Measurements from ENCODE around the gene OGFR. TPM values are rescaled to one million over a fixed set of nuclear protein-coding genes. Genes with fewer than 3 reads are reported as not detected.

OGFR gene
- total RNA-seq, 1 donor from 2014 or later: 96.5 TPM

GRCh38 chr20:62817975-62818591 lies 13.4 kb downstream of the OGFR start:
- FAIRE-seq (no peak), DNase-seq (ENCODE audit: low read depth) (no peak)
- Histone ChIP-seq H3K9ac (ENCODE audit: low read length) (no peak overlapping the region), H3K36me3 (ENCODE audit: insufficient read depth, low read length) (no peaks in the 10 kb centered on the region), H3K79me2 (ENCODE audit: insufficient read depth, low read length) (no peaks in the 10 kb centered on the region), H3K4me3 (ENCODE audit: insufficient read depth, low read depth, low read length) (no peak overlapping the region), H3K4me1 (ENCODE audit: insufficient read depth, low read length) (peaks cover 32% of the 10 kb centered on the region), H3K27ac (ENCODE audit: low read depth, low read length) (no peak overlapping the region), H4K20me1 (ENCODE audit: insufficient read depth, low read length) (peaks cover 13% of the 10 kb centered on the region), H3K9me3 (ENCODE audit: insufficient read depth, low read depth, low read length) (no peaks in the 10 kb centered on the region), H3K4me2 (ENCODE audit: low read length) (peak overlapping the region; percentile 41), H2AFZ (ENCODE audit: low read depth, low read length) (no peak overlapping the region), H3K27me3 (ENCODE audit: insufficient read depth, low read length) (peaks cover 15% of the 10 kb centered on the region)
- no peak overlapping the region for H3K27ac Mint-ChIP-seq (ENCODE audit: unreplicated experiment)
- TF ChIP-seq CTCF (IDR thresholded peaks at IDR 0.05; ENCODE audit: insufficient read depth, low read depth, low read length): no peak
- TF ChIP-seq EZH2 (IDR thresholded peaks at IDR 0.05; ENCODE audit: insufficient read depth, low read length): no peak
- H3K9me3 Mint-ChIP-seq (ENCODE audit: unreplicated experiment): no peaks in the 10 kb centered on the region
- peaks cover 20% of the 10 kb centered on the region for H3K4me1 Mint-ChIP-seq (ENCODE audit: low read depth, unreplicated experiment)
- peaks cover 2% of the 10 kb centered on the region for H3K27me3 Mint-ChIP-seq (ENCODE audit: low read depth, unreplicated experiment)
- no peaks in the 10 kb centered on the region for H3K36me3 Mint-ChIP-seq (ENCODE audit: low read depth, unreplicated experiment)
- peak overlapping the region; percentile 50 for H3K4me3 Mint-ChIP-seq (ENCODE audit: unreplicated experiment)

- TF ChIP-seq EZH2 (IDR thresholded peaks at IDR 0.05; ENCODE audit: insufficient read depth, low read length): no peak
- no peak for TF ChIP-seq CTCF (IDR thresholded peaks at IDR 0.05; ENCODE audit: insufficient read depth, low read depth, low read length)
- H3K4me1 ChIP-seq (ENCODE audit: insufficient read depth, low read length): peaks cover 35% of the 10 kb centered on the region
- Mint-ChIP-seq H3K27me3 (ENCODE audit: low read depth, unreplicated experiment) (peaks cover 2% of the 10 kb centered on the region), H3K36me3 (ENCODE audit: low read depth, unreplicated experiment) (no peaks in the 10 kb centered on the region), H3K4me1 (ENCODE audit: low read depth, unreplicated experiment) (peaks cover 21% of the 10 kb centered on the region), H3K4me3 (ENCODE audit: unreplicated experiment) (peak overlapping the region; percentile 34), H3K27ac (ENCODE audit: unreplicated experiment) (no peak overlapping the region), H3K9me3 (ENCODE audit: unreplicated experiment) (no peaks in the 10 kb centered on the region)
- peak overlapping the region; percentile 41 for H3K4me2 ChIP-seq (ENCODE audit: low read length)
- no peak overlapping the region for H3K9ac ChIP-seq (ENCODE audit: low read length)
- FAIRE-seq: no peak
- DNase-seq (ENCODE audit: low read depth): no peak
- H4K20me1 ChIP-seq (ENCODE audit: insufficient read depth, low read length): peaks cover 8% of the 10 kb centered on the region
- H3K36me3 ChIP-seq (ENCODE audit: insufficient read depth, low read length): no peaks in the 10 kb centered on the region
- peaks cover 15% of the 10 kb centered on the region for H3K27me3 ChIP-seq (ENCODE audit: insufficient read depth, low read length)
- no peaks in the 10 kb centered on the region for H3K79me2 ChIP-seq (ENCODE audit: insufficient read depth, low read length)
- H3K27ac ChIP-seq (ENCODE audit: low read depth, low read length): no peak overlapping the region
- no peaks in the 10 kb centered on the region for H3K9me3 ChIP-seq (ENCODE audit: insufficient read depth, low read depth, low read length)
- H3K4me3 ChIP-seq (ENCODE audit: insufficient read depth, low read depth, low read length): no peak overlapping the region
- H2AFZ ChIP-seq (ENCODE audit: low read depth, low read length): no peak overlapping the region
Measured at GRCh38 chr20:62818592-62819493, 14.2 kb downstream of the OGFR start.

Measured in astrocyte (in vitro differentiated cells and primary cell).